Stimulated activated CD4-positive, alpha-beta T cell treated with anti-CD3 and anti-CD28 coated beads, Interleukin-4, amount 100 ng/mL, for 48 hours (primary cell): ENCODE results near the gene SGPP1.
A peak's percentile ranks its signal among the peaks of the same experiment; 100 is the strongest.
"Not testable (repeated sequence)": the region's sequence is repeated elsewhere in the genome, so short reads cannot be mapped to it uniquely, and the experiment has no call there.

Source experiments
- DNase-seq, 2 donors: peaks; one replicate each; pipeline ENCODE4 v3.0.0-alpha.2; 2020; ENCODE audit warnings: low read depth in 2 of 2

SGPP1 gene

GRCh38 chr14:63673886-63674497, 53.9 kb downstream of the SGPP1 start:
- no peak for DNase-seq

- DNase-seq: no peak
Observed at GRCh38 chr14:63673255-63673654, 54.6 kb downstream of the SGPP1 start.

- DNase-seq: no peak
Observed at GRCh38 chr14:63672417-63673180, 55.3 kb downstream of the SGPP1 start.

GRCh38 chr14:63671987-63672386, 55.9 kb downstream of the SGPP1 start:
- DNase-seq: no peak

GRCh38 chr14:63670692-63671091, 57.2 kb downstream of the SGPP1 start:
- DNase-seq: no peak

- no peak for DNase-seq
Observed at GRCh38 chr14:63666335-63666734, 61.5 kb downstream of the SGPP1 start.

GRCh38 chr14:63663428-63664341, 64.2 kb downstream of the SGPP1 start:
- DNase-seq: no peak

- DNase-seq: no peak
Observed at GRCh38 chr14:63662776-63663175, 65.1 kb downstream of the SGPP1 start.

- DNase-seq: not testable (repeated sequence)
Observed at GRCh38 chr14:63661881-63662280, 66.0 kb downstream of the SGPP1 start.

GRCh38 chr14:63659726-63660125, 68.1 kb downstream of the SGPP1 start:
- DNase-seq: no peak

- no peak for DNase-seq
Observed at GRCh38 chr14:63656194-63656593, 71.7 kb downstream of the SGPP1 start.

- no peak for DNase-seq
Observed at GRCh38 chr14:63654936-63655335, 72.9 kb downstream of the SGPP1 start.

GRCh38 chr14:63654346-63654745, 73.5 kb downstream of the SGPP1 start:
- no peak for DNase-seq

- DNase-seq: no peak
Observed at GRCh38 chr14:63652406-63652805, 75.5 kb downstream of the SGPP1 start.

GRCh38 chr14:63650256-63650952, 77.5 kb downstream of the SGPP1 start:
- DNase-seq: peak; percentile 17 to 21

GRCh38 chr14:63647696-63648410, 80.0 kb downstream of the SGPP1 start:
- no peak for DNase-seq

GRCh38 chr14:63644741-63645140, 83.1 kb downstream of the SGPP1 start:
- DNase-seq: no peak

GRCh38 chr14:63642656-63643382, 85.0 kb downstream of the SGPP1 start:
- no peak for DNase-seq

GRCh38 chr14:63642229-63642611, 85.6 kb downstream of the SGPP1 start:
- DNase-seq: peak; percentile 44 to 61

- peak; percentile 89 to 94 for DNase-seq
Observed at GRCh38 chr14:63641473-63642228, 86.2 kb downstream of the SGPP1 start, which contains the start of gene WDR89. TSS of gene WDR89 (minus strand) at chr14:63641871. CDS start at chr14:63599942, 41,929 bp downstream.
